HFFc6 (cell line): ENCODE measurements around the gene FAN1. TPM values are rescaled to one million over a fixed set of nuclear protein-coding genes. Genes with fewer than 3 reads are reported as not detected.

ENCODE experiments used
- DNase-seq: peaks from one replicate; pipeline ENCODE4 v3.0.0-alpha.2; 2018
- H3K27ac Mint-ChIP-seq: 2 replicates; pipeline ENCODE4 v1.8.0; 2020; ENCODE audit warnings: mild to moderate bottlenecking, mixed read lengths
- H3K27me3 Mint-ChIP-seq: 2 replicates; pipeline ENCODE4 v1.8.0; 2021; ENCODE audit warnings: mild to moderate bottlenecking, moderate library complexity, mixed read lengths; ENCODE audit not compliant: insufficient read depth
- H3K36me3 Mint-ChIP-seq: 2 replicates; pipeline ENCODE4 v1.8.0; 2021; ENCODE audit warnings: low read depth, mixed read lengths
- H3K4me1 Mint-ChIP-seq: 2 replicates; pipeline ENCODE4 v1.8.0; 2020; ENCODE audit warnings: low read depth, mixed read lengths
- H3K4me3 Mint-ChIP-seq: 2 replicates; pipeline ENCODE4 v1.8.0; 2020; ENCODE audit warnings: mild to moderate bottlenecking, moderate library complexity, mixed read lengths
- H3K9me3 Mint-ChIP-seq: 2 replicates; pipeline ENCODE4 v1.8.0; 2020; ENCODE audit warnings: mild to moderate bottlenecking, mixed read lengths
- CTCF ChIP-seq: fragments of 200-600 bp; sonication (generic); IDR thresholded peaks from 2 replicates; pipeline ENCODE4 v1.5.0; 2021; ENCODE audit warnings: antibody characterized with exemption, mild to moderate bottlenecking
- total RNA-seq, 6 experiments: library from RNA; stranded (reverse); fragmentation: NEBNext Ultra II Directional; extraction: Animal tissue kit (Norgen Biotek cat#: 25700); gene quantifications; 2 replicates in 1 of 6; 3 replicates in 5 of 6; pipeline ENCODE4 v1.2.3, GENCODE V29; 2021

Gene FAN1
- total RNA-seq, 6 experiments from 2014 or later: 13.3 to 17.2 (median 14.5) TPM

- no peak for TF ChIP-seq CTCF
- Mint-ChIP-seq H3K9me3 (no peaks in the 10 kb centered on the region), H3K27ac (peak overlapping the region; percentile 72; the same call in 1 of the 2 replicates), H3K27me3 (no peaks in the 10 kb centered on the region), H3K36me3 (peaks cover 51% of the 10 kb centered on the region), H3K4me3 (peak overlapping the region; percentile 52; the same call in 1 of the 2 replicates), H3K4me1 (peaks cover 51% of the 10 kb centered on the region)
- DNase-seq: no peak
Observed at GRCh38 chr15:30984118-30984517, 80.4 kb downstream of the FAN1 start.

- peaks cover 48% of the 10 kb centered on the region for H3K36me3 Mint-ChIP-seq
- no peaks in the 10 kb centered on the region for H3K27me3 Mint-ChIP-seq
- TF ChIP-seq CTCF: no peak
- peak overlapping the region; percentile 52; the same call in 1 of the 2 replicates for H3K4me3 Mint-ChIP-seq
- H3K4me1 Mint-ChIP-seq: peaks cover 51% of the 10 kb centered on the region
- no peak for DNase-seq
- peak overlapping the region; percentile 72; the same call in 1 of the 2 replicates for H3K27ac Mint-ChIP-seq
- H3K9me3 Mint-ChIP-seq: no peaks in the 10 kb centered on the region
Observed at GRCh38 chr15:30984542-30984941, 80.8 kb downstream of the FAN1 start.

- H3K36me3 Mint-ChIP-seq: peaks cover 48% of the 10 kb centered on the region
- TF ChIP-seq CTCF: no peak
- no peaks in the 10 kb centered on the region for H3K27me3 Mint-ChIP-seq
- H3K4me1 Mint-ChIP-seq: peaks cover 57% of the 10 kb centered on the region
- no peaks in the 10 kb centered on the region for H3K9me3 Mint-ChIP-seq
- peak overlapping the region; percentile 72 for H3K27ac Mint-ChIP-seq
- H3K4me3 Mint-ChIP-seq: peak overlapping the region; percentile 52
- no peak for DNase-seq
Observed at GRCh38 chr15:30985081-30985531, 81.4 kb downstream of the FAN1 start.

GRCh38 chr15:30990036-30990435 lies 86.3 kb downstream of the FAN1 start:
- Mint-ChIP-seq H3K36me3 (peaks cover 28% of the 10 kb centered on the region), H3K4me3 (peak overlapping the region; percentile 96), H3K27me3 (no peaks in the 10 kb centered on the region; the same call in 1 of the 2 replicates), H3K9me3 (no peaks in the 10 kb centered on the region), H3K27ac (peak overlapping the region; percentile 93), H3K4me1 (peaks cover 49% of the 10 kb centered on the region)
- TF ChIP-seq CTCF: no peak
- DNase-seq: no peak

- H3K4me3 Mint-ChIP-seq: peak overlapping the region; percentile 96
- TF ChIP-seq CTCF: no peak
- H3K4me1 Mint-ChIP-seq: peaks cover 43% of the 10 kb centered on the region
- peak overlapping the region; percentile 93 for H3K27ac Mint-ChIP-seq
- peaks cover 27% of the 10 kb centered on the region for H3K36me3 Mint-ChIP-seq
- H3K9me3 Mint-ChIP-seq: no peaks in the 10 kb centered on the region
- no peaks in the 10 kb centered on the region; the same call in 1 of the 2 replicates for H3K27me3 Mint-ChIP-seq
- no peak for DNase-seq
Observed at GRCh38 chr15:30990446-30991254, 86.9 kb downstream of the FAN1 start.
